Suprapubic skin (tissue), 4 donors: ENCODE data around the gene MAP2.

Experiments used
- CTCF ChIP-seq, 2 donors: fragments of 200-600 bp in 1 of 2; fragments of 450-650 bp in 1 of 2; sonication (generic) in 1 of 2; IDR thresholded peaks; one replicate each; pipeline ENCODE4 v1.5.1; 2016 to 2019; ENCODE audit warnings: antibody characterized with exemption in 2 of 2, mild to moderate bottlenecking in 1 of 2, moderate library complexity in 1 of 2
- EP300 ChIP-seq: sonication (generic); formaldehyde crosslinking; IDR thresholded peaks from one replicate; pipeline ENCODE4 v1.6.1; 2017; ENCODE audit warnings: antibody characterized with exemption
- POLR2A ChIP-seq, 2 donors: fragments of 450-650 bp; IDR thresholded peaks; one replicate each; pipeline ENCODE4 v1.6.1; 2017; ENCODE audit warnings: antibody characterized with exemption in 2 of 2, mild to moderate bottlenecking in 2 of 2, moderate library complexity in 2 of 2
- POLR2AphosphoS5 ChIP-seq, 3 donors: sonication (generic); formaldehyde crosslinking; IDR thresholded peaks; one replicate each; pipeline ENCODE4 v1.6.1; 2017; ENCODE audit warnings: antibody characterized with exemption in 3 of 3

DNA sequence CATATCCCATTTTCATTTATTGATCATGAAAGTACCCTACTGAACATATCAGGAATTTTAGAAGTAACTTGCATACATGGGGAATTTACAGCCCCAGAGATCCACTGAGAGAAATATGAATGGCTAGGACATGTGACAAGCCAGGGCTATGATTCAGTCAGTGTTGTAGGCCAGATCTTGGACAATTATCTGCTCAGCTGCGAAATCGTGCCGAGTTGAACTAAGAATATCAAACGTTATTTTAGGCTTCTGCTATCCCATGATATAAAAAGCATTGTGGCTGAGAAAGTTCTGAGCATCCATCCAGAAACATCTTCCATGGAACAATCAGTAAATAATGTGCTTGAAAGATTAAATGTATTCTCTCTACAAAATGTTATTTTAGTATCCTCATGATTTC lies 262.1 kb downstream of the MAP2 start:
- TF ChIP-seq CTCF (IDR thresholded peaks at IDR 0.05), result no peak
- no peak for TF ChIP-seq POLR2AphosphoS5 (IDR thresholded peaks at IDR 0.05)
- no peak for TF ChIP-seq POLR2A (IDR thresholded peaks at IDR 0.05)
- TF ChIP-seq EP300, result no peak
